Measurements from ENCODE around the gene NPHS1. TPM values are rescaled to one million over a fixed set of nuclear protein-coding genes. Genes with fewer than 3 reads are reported as not detected.

The NPHS1 gene
- total RNA-seq, 1 donor from 2014 or later = not detected

- H3K27ac ChIP-seq = no peak overlapping the region
- H3K27me3 ChIP-seq = peaks cover 31% of the 10 kb centered on the region
- no peaks in the 10 kb centered on the region for H3K9me3 ChIP-seq
- no peak overlapping the region for H3K4me3 ChIP-seq
- TF ChIP-seq CTCF (IDR thresholded peaks at IDR 0.05) = no peak
- H3K4me1 ChIP-seq = no peaks in the 10 kb centered on the region
- DNase-seq (no peak), ATAC-seq (no peak)
- H3K36me3 ChIP-seq = no peaks in the 10 kb centered on the region
- intact Hi-C loops (cut with DNase I) = no loop called here
Measured at GRCh38 chr19:35813043-35813890, 39.0 kb downstream of the NPHS1 start.

GRCh38 chr19:35812220-35813042 lies 39.9 kb downstream of the NPHS1 start, which contains the start of gene PRODH2:
Gene PRODH2 (minus strand): TSS chr19:35812845. CDS start chr19:35812805, 40 bp downstream.
- H3K4me1 ChIP-seq = no peaks in the 10 kb centered on the region
- H3K4me3 ChIP-seq = no peak within 1 kb of the TSS
- DNase-seq (no peak), ATAC-seq (no peak)
- TF ChIP-seq CTCF (IDR thresholded peaks at IDR 0.05) = no peak
- H3K27me3 ChIP-seq = peaks cover 26% of the 10 kb centered on the region
- no peaks in the 10 kb centered on the region for H3K9me3 ChIP-seq
- no peak within 1 kb of the TSS for H3K27ac ChIP-seq
- no peaks in the 10 kb centered on the region for H3K36me3 ChIP-seq
- intact Hi-C loops (cut with DNase I) = no loop called here

- Histone ChIP-seq H3K27ac (no peak overlapping the region), H3K9me3 (no peaks in the 10 kb centered on the region), H3K36me3 (no peaks in the 10 kb centered on the region), H3K4me1 (no peaks in the 10 kb centered on the region), H3K27me3 (peaks cover 23% of the 10 kb centered on the region), H3K4me3 (no peak overlapping the region)
- peak; percentile 16 for ATAC-seq
- intact Hi-C loops (cut with DNase I) = no loop called here
- no peak for TF ChIP-seq CTCF (IDR thresholded peaks at IDR 0.05)
- no peak for DNase-seq
Measured at GRCh38 chr19:35811317-35812219, 40.7 kb downstream of the NPHS1 start.

- Histone ChIP-seq H3K27ac (no peak overlapping the region), H3K4me1 (no peaks in the 10 kb centered on the region), H3K36me3 (no peaks in the 10 kb centered on the region), H3K9me3 (no peaks in the 10 kb centered on the region), H3K4me3 (no peak overlapping the region), H3K27me3 (no peaks in the 10 kb centered on the region)
- DNase-seq (no peak), ATAC-seq (no peak)
- intact Hi-C loops (cut with DNase I) = no loop called here
- TF ChIP-seq CTCF (IDR thresholded peaks at IDR 0.05) = no peak
Measured at GRCh38 chr19:35807633-35808032, 44.7 kb downstream of the NPHS1 start.

GRCh38 chr19:35806597-35806996 lies 45.7 kb downstream of the NPHS1 start:
- no peak for TF ChIP-seq CTCF (IDR thresholded peaks at IDR 0.05)
- intact Hi-C loops (cut with DNase I) = no loop called here
- H3K9me3 ChIP-seq = no peaks in the 10 kb centered on the region
- no peaks in the 10 kb centered on the region for H3K27me3 ChIP-seq
- no peaks in the 10 kb centered on the region for H3K36me3 ChIP-seq
- no peak for DNase-seq
- no peak for ATAC-seq
- H3K27ac ChIP-seq = no peak overlapping the region
- H3K4me3 ChIP-seq = no peak overlapping the region
- no peaks in the 10 kb centered on the region for H3K4me1 ChIP-seq
